Measurements from ENCODE around the gene PEX14. TPM values are rescaled to one million over a fixed set of nuclear protein-coding genes. Genes with fewer than 3 reads are reported as not detected.

The PEX14 gene
- polyA plus RNA-seq, 1 donor from 2014 or later, result 13.5 TPM

GRCh38 chr1:10655002-10655401, 180.3 kb downstream of the PEX14 start:
- H3K9ac ChIP-seq (ENCODE audit: low read length), result no peak overlapping the region
- H3K4me3 ChIP-seq (ENCODE audit: low read length), result no peak overlapping the region
- no peaks in the 10 kb centered on the region for H3K36me3 ChIP-seq (ENCODE audit: insufficient read depth, low read length)
- no peak overlapping the region for H3K4me2 ChIP-seq (ENCODE audit: low read length)
- no peak overlapping the region for H3K27ac ChIP-seq (ENCODE audit: low read length)
- H4K20me1 ChIP-seq (ENCODE audit: insufficient read depth), result no peaks in the 10 kb centered on the region
- H3F3A ChIP-seq (ENCODE audit: insufficient read depth, low read length, poor library complexity, severe bottlenecking), result no peaks in the 10 kb centered on the region
- no peaks in the 10 kb centered on the region for H3K27me3 ChIP-seq (ENCODE audit: insufficient read depth, low read depth, low read length)
- H3K9me2 ChIP-seq (ENCODE audit: insufficient read depth, low read length), result no peaks in the 10 kb centered on the region
- no peaks in the 10 kb centered on the region for H3K9me3 ChIP-seq (ENCODE audit: low read length)
- no peak overlapping the region for H2AFZ ChIP-seq (ENCODE audit: low read depth, low read length)
- TF ChIP-seq EZH2 (IDR thresholded peaks at IDR 0.05; ENCODE audit: borderline replicate concordance, insufficient read depth, low read length, poor library complexity, severe bottlenecking) (no peak), TAF1 (IDR thresholded peaks at IDR 0.05; ENCODE audit: low read depth) (no peak), RAD21 (conservative IDR thresholded peaks at IDR 0.05) (no peak), POLR2AphosphoS5 (IDR thresholded peaks at IDR 0.05) (no peak), CTCF (IDR thresholded peaks at IDR 0.05; ENCODE audit: poor library complexity, severe bottlenecking) (no peak), EP300 (conservative IDR thresholded peaks at IDR 0.05; ENCODE audit: poor library complexity, severe bottlenecking) (no peak), REST (IDR thresholded peaks at IDR 0.05; ENCODE audit: borderline replicate concordance) (no peak), SMC3 (conservative IDR thresholded peaks at IDR 0.05; ENCODE audit: poor library complexity) (no peak), MXI1 (conservative IDR thresholded peaks at IDR 0.05; ENCODE audit: poor library complexity, severe bottlenecking) (no peak)
- H3K79me2 ChIP-seq (replicated peaks; ENCODE audit: insufficient read depth, low read length), result no peaks in the 10 kb centered on the region

GRCh38 chr1:10656431-10656830, 181.7 kb downstream of the PEX14 start:
- no peaks in the 10 kb centered on the region for H3K9me3 ChIP-seq (ENCODE audit: low read length)
- H3K9me2 ChIP-seq (ENCODE audit: insufficient read depth, low read length), result no peaks in the 10 kb centered on the region
- no peaks in the 10 kb centered on the region for H3F3A ChIP-seq (ENCODE audit: insufficient read depth, low read length, poor library complexity, severe bottlenecking)
- no peak overlapping the region for H2AFZ ChIP-seq (ENCODE audit: low read depth, low read length)
- H3K27me3 ChIP-seq (ENCODE audit: insufficient read depth, low read depth, low read length), result no peaks in the 10 kb centered on the region
- no peak for TF ChIP-seq EZH2 (IDR thresholded peaks at IDR 0.05; ENCODE audit: borderline replicate concordance, insufficient read depth, low read length, poor library complexity, severe bottlenecking)
- no peak for TF ChIP-seq EP300 (conservative IDR thresholded peaks at IDR 0.05; ENCODE audit: poor library complexity, severe bottlenecking)
- TF ChIP-seq POLR2AphosphoS5 (IDR thresholded peaks at IDR 0.05), result no peak
- TF ChIP-seq SMC3 (conservative IDR thresholded peaks at IDR 0.05; ENCODE audit: poor library complexity), result no peak
- TF ChIP-seq TAF1 (IDR thresholded peaks at IDR 0.05; ENCODE audit: low read depth), result no peak
- no peak for TF ChIP-seq REST (IDR thresholded peaks at IDR 0.05; ENCODE audit: borderline replicate concordance)
- TF ChIP-seq CTCF (IDR thresholded peaks at IDR 0.05; ENCODE audit: poor library complexity, severe bottlenecking), result no peak
- TF ChIP-seq RAD21 (conservative IDR thresholded peaks at IDR 0.05), result no peak
- TF ChIP-seq MXI1 (conservative IDR thresholded peaks at IDR 0.05; ENCODE audit: poor library complexity, severe bottlenecking), result no peak
- H3K9ac ChIP-seq (ENCODE audit: low read length), result no peak overlapping the region
- no peaks in the 10 kb centered on the region for H3K79me2 ChIP-seq (replicated peaks; ENCODE audit: insufficient read depth, low read length)
- H3K4me2 ChIP-seq (ENCODE audit: low read length), result no peak overlapping the region
- no peak overlapping the region for H3K27ac ChIP-seq (ENCODE audit: low read length)
- no peak overlapping the region for H3K4me3 ChIP-seq (ENCODE audit: low read length)
- no peaks in the 10 kb centered on the region for H3K36me3 ChIP-seq (ENCODE audit: insufficient read depth, low read length)
- no peaks in the 10 kb centered on the region for H4K20me1 ChIP-seq (ENCODE audit: insufficient read depth)
